GM19238 (cell line): ENCODE measurements around the gene GIT1.
"Not testable (repeated sequence)": the region's sequence is repeated elsewhere in the genome, so short reads cannot be mapped to it uniquely, and the experiment has no call there.

Experiments
- DNase-seq: peaks from one replicate; pipeline ENCODE4 v3.0.0; 2011; ENCODE audit warnings: low spot score; ENCODE audit not compliant: insufficient read length

Gene GIT1

GRCh38 chr17:29568331-29569244 is 20.9 kb downstream of the GIT1 start, which contains the start of gene TP53I13:
Gene TP53I13 (plus strand): TSS chr17:29568701. CDS start chr17:29568759, 58 bp downstream.
- peak; percentile 88 for DNase-seq

DNA sequence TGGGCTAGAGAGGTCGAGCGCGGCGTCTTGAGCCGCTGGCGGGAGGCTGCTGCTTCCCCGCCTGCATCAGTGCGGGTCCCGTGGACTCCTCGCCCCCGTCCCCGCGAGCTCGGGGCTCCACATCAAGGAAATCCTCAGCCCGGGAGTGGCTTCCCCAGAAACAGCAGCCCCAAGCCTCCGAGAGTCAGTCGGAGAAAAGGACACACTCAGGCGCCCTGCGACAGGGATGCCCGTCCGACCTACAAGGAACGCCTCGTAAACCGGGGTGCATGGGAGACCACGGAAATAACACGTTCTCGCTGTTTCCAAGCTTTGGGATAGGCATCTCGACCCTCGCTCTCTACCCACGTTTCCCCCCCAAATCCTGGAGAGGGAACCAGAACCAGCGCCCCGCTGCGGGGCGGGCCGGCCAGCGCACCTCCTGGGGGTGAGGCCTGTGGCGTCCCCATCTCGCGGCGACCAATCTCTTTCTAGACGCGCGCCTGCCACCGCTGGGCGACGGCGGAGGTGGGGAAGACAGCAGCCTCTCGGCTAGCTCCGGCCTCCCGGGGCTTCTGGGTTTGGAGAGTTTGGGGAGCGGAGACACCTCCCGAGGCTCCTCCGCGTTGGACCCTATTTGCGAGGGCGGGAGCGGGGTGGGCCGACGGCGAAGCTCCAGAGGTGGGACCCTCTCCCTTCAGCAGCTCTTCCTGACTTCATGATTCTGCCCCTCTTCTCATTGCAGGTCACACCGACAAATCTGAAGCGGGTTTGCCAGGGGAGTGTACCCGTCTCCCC is 21.7 kb downstream of the GIT1 start:
- peak; percentile 93 for DNase-seq

DNA sequence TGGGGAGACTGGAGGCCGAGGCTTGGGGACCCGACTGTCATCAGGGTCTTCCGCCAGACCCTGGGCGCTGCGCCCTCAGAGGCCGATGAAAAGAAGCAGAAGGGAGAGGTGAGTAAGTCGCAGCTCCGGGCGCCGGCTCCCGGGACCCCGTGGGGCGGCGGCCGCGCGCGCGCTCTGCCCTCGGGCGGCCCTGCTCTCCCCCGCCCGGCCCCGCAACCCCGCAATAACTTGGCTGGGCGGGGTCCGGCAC is 22.2 kb downstream of the GIT1 start:
- no peak for DNase-seq

GRCh38 chr17:29566473-29567303 is 22.8 kb downstream of the GIT1 start, which contains the start of gene ABHD15:
Gene ABHD15 (minus strand): TSS chr17:29567037. CDS start chr17:29566966, 71 bp downstream.
- peak; percentile 67 for DNase-seq

DNA sequence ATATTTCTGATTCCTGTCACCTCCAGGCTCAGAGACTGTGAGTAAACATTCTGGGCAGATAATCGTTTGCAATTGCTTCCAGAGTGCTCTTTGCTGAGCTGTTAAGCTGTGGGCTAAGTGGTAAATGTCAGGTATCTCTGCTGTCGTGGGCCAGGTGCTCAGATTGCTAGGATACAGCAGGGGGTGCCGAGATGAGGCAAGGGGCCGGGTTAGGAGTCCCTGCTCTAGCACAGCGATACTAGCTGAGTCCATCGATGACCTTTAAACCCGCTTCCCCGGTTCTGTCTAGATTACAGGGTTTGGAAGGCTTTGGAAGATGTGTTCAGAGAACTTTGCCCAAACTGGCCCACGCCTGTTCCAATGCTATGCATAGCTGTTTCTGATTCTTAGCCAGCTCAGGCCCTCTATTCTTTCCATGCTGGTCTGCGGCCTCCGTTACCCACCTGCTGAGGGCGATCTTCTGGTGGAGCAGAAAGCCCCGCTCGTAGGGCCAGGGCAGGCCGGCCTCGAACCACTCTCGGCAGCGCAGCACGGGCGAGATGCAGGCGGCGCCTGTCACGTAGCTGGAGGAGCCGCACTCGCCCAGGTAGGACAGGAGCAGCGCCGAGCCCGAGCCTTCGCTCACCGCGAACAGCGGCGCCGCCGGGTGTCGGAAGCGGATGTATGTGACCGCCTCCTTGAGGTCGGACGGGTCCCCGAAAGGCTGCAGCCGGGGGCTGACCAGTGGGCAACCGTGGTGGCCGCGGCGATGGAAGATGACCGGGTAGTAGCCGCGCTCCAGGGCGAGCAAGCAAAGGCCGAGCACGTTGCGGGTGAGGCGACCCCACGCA is 23.6 kb downstream of the GIT1 start:
- DNase-seq, result peak; percentile 52

GRCh38 chr17:29563816-29564215 is 25.6 kb downstream of the GIT1 start:
- no peak for DNase-seq

DNA sequence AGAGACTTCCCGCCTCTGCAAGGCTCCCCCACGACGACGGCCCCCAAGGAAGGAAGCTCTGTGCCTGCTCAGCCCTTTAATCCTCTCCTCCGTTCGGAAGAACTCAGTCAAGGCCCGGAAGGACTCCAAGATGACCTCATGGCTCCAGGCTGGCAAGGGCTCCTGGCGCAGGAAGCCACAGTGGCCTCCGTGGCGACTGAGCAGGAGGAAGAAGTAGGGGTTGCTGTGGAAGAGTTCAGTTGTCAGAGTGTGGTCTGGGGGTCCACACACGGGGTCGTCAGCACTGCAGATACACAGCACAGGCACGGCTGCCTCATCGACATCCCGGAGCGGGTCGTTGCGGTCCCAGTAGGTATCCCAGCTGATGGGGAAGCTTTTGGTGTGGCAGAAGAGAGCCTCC is 26.8 kb downstream of the GIT1 start:
- DNase-seq, result no peak

DNA sequence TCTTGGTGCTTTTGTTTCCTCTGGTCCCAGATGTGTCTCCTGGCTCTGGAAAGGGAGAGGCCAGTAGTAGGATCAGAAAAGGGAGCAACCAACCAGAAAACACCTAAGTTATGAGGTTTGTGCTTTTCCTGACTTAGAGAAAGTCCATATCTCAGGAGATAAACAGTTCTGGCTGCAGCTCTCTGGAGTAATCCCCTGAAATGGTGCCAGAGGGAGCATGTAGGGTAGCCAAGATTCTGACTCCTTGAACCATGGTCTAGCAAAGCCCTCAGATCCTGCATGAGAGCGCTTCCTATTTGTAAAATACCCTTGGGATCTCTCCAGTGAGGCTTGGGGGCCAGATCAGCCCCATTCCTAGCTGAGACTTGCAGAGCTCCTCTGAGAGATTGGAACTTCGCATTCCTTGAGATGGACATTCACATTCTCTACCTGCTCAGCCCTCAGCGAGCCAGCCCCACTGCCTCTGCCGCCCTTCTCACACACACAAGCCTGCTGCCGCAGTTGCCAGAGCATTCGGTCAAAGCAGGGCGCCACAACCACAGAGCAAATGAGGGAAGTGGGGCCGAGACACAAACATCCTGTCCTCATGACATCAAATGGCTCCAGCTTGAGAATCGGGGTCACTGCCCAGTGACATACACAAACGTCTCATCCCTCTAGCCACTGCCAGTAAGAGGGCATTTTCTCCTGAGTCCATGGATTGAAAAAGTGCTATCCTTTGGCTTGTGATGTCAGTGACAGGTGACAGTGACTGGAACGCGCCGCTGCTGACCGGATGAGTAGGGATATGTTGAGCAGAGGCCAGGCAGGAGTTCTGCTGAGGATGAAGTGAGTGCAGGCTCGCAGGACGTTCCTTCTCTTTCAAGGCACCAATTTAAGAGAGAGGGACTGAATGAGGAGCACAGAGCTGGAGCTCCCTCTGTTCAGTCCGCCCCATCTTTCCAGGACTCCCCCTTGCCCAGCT is 27.6 kb downstream of the GIT1 start:
- no peak for DNase-seq

DNA sequence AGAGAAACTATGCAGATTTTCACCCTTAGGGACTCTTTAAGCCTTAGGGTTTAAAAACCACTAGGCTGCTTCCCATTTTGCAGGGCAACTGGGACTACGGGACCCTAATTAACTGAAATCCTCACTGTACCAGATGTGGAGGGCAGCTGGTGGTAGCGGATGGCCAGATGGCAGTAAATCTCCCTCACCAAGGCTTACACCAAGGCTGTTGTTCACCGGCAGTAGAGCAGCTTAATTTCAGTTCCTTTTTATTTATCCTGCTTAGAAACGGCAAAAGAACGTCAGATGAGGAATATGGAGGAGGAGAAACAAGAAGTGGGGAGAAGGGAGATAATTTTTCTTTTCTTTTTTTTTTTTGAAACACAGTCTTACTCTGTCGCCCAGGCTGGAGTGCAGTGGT is 29.1 kb downstream of the GIT1 start:
- DNase-seq, result no peak

DNA sequence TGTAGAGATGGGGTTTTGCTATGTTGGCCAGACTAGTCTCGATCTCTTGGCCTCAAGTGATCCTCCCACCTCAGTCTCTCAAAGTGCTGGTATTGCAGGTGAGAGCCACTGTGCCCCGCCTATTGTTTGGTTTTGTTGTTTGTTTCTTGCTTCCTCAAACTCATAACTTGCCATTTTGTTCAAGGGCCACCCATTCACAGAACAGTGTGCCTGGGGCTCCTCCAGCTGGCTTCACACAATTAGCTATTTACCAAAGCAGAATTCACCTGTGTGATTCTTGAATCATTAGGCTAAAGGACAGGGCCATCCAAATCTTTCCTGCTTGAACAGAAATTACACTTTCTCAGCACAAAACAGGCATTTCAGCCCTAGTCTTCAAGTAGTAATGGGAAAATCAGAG is 29.8 kb downstream of the GIT1 start:
- no peak for DNase-seq

- not testable (repeated sequence) for DNase-seq
Observed at GRCh38 chr17:29558139-29558538, 31.3 kb downstream of the GIT1 start.

DNA sequence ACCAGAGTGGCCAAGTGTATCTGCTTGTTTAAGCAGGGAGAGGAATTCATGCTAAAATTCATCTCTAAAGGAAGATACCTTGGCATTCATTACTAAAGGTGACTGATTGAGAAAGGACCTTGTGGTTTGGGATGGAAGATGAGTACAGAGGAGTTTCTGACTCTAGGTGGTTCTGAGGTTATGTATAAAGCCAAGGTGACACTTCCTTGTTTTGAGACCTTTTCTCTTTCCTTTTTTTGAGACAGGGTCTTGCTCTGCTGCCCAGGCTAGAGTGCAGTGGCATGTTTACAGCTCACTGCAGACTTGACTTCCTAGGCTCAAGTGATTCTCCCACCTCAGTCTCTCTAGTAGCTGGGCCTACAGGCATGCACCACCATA is 31.7 kb downstream of the GIT1 start:
- DNase-seq, result no peak

GRCh38 chr17:29557085-29557738 is 32.2 kb downstream of the GIT1 start:
- no peak for DNase-seq

DNA sequence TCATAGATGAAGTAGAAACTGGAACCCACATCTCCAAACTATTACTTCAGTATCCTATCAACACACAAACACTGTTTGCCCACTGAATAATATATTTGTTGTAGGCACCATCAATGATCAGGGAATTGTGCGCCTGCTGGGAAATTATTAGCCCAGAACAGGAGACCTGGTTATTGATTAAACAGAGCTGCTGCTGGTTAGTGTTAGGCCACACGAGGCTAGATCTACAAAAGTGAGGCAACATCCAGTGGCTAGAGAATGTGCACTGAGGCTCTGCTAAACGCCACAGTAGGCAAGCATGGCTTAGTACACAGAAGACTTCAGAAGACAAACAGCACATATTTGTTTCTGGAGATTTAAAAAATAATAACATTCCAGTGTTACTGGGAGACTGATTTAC is 33.6 kb downstream of the GIT1 start:
- DNase-seq, result no peak

DNA sequence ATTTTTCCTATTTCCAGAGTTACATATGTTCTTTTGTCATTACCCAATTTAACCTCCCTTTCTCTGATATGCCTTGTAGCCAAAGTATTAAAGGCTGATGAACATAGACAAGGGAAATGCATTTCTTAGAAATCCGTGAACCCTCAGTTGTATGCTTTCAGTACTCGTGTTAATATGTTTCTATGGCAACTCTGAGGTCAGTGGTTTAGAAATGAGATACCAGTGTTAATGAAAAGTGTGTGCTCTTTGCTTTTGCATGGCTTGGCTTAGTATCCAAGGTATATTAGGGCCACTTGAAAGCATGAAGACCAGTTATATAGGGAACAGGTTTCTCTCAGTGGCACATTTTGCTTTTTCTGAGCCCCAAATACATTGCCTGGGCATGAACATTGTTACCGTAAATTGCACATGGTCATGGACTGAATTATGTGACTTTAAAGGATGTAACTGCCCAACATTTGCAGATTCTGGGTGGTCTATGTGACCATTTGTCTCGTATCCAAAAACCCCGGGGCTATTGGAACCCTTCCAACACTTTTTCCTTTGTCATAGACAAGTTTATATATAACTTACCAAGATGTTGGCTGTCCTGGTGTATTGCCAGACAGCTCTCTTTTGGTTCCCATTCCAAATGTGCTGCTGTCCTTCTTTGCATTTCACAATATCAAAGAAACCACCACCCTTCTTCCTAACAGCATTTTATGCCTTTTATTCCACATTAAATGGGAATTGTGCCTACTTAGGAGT is 40.1 kb downstream of the GIT1 start:
- DNase-seq, result no peak

DNA sequence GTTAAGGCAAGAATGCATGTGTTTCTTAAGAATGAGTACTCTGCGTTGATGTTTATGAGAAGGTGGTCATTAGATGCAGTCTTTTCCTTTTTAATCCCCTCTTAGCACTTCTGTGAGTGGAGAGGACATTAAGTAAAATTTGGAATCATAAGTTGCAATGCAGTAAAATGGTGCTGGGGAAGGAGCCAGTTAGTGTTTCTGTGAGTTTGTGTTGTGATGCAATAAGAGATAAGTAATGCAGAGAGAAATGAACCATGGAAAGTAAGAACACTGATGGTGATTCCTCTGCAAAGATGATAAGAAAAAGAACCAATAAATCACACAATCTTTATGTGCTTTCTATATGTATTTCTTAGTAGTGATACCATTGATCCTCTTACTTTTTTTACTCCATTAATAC is 42.6 kb downstream of the GIT1 start:
- DNase-seq, result no peak

DNA sequence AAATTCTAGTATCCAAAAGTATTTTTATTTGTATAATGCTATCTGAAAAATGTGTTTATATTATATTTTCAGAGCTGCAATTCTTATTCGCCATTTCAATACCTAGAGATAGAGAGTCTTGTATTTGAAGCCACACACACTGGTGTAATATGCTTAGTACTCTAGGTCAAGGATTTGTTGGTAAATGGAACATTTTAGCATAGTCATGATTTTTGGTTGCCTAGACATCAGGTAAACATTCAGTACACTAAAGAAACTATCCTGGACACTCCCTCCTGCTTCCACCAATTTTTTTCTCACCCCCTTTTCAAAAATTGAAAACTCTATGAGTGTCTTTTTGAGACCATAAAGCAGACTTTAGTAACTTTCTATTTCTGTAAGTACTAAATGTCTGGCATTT is 43.4 kb downstream of the GIT1 start:
- DNase-seq, result no peak

- no peak for DNase-seq
Observed at GRCh38 chr17:29544066-29544465, 45.4 kb downstream of the GIT1 start.
